Liver (tissue), 9 donors: Measurements from ENCODE around the gene SURF1. TPM values are rescaled to one million over a fixed set of nuclear protein-coding genes. Genes with fewer than 3 reads are reported as not detected.

Experiments used
- DNase-seq: peaks from one replicate; pipeline ENCODE4 v3.0.0-alpha.2; 2017; ENCODE audit warnings: low spot score
- H3K27ac ChIP-seq, 2 donors: one replicate each; pipeline ENCODE4 v1.7.0; 2013; ENCODE audit warnings: inconsistent platforms in 2 of 2, low read length in 2 of 2, control low read depth in 1 of 2, low read depth in 1 of 2, mild to moderate bottlenecking in 1 of 2
- H3K27me3 ChIP-seq, 4 donors: one replicate each; pipeline versions ENCODE4 v1.6.1 to v1.7.0; 2013; ENCODE audit warnings: low read length in 3 of 4, inconsistent platforms in 1 of 4, mild to moderate bottlenecking in 1 of 4, moderate library complexity in 1 of 4; ENCODE audit not compliant: control insufficient read depth in 4 of 4, insufficient read depth in 4 of 4
- H3K36me3 ChIP-seq, 4 donors: one replicate each; pipeline versions ENCODE4 v1.6.1 to v1.7.0; 2013; ENCODE audit warnings: low read length in 3 of 4, mild to moderate bottlenecking in 3 of 4, low read depth in 1 of 4, moderate library complexity in 1 of 4; ENCODE audit not compliant: control insufficient read depth in 4 of 4, insufficient read depth in 3 of 4
- H3K4me1 ChIP-seq, 4 donors: one replicate each; pipeline versions ENCODE4 v1.6.1 to v1.7.0; 2013; ENCODE audit warnings: low read length in 3 of 4, mild to moderate bottlenecking in 3 of 4, moderate library complexity in 1 of 4; ENCODE audit not compliant: control insufficient read depth in 4 of 4, insufficient read depth in 4 of 4
- H3K4me3 ChIP-seq, 3 donors: one replicate each; pipeline versions ENCODE4 v1.6.1 to v1.7.0; 2013; ENCODE audit warnings: low read length in 3 of 3, control low read depth in 1 of 3, low read depth in 1 of 3, mild to moderate bottlenecking in 1 of 3
- H3K9ac ChIP-seq, 2 donors: one replicate each; pipeline ENCODE4 v1.7.0; 2013; ENCODE audit warnings: low read length in 2 of 2, mild to moderate bottlenecking in 2 of 2, moderate library complexity in 2 of 2, control low read depth in 1 of 2, low read depth in 1 of 2
- H3K9me3 ChIP-seq, 4 donors: one replicate each; pipeline versions ENCODE4 v1.6.1 to v1.7.0; 2013; ENCODE audit warnings: low read length in 3 of 4; ENCODE audit not compliant: control insufficient read depth in 4 of 4
- EGR1 ChIP-seq, 2 donors: IDR thresholded peaks; 2 replicates each; pipeline ENCODE4 v1.6.1; 2016 to 2018; ENCODE audit warnings: antibody characterized with exemption in 2 of 2, low read depth in 2 of 2
- FOXA1 ChIP-seq: IDR thresholded peaks from 2 replicates; pipeline ENCODE4 v1.6.1; 2016; ENCODE audit warnings: antibody characterized with exemption
- GABPA ChIP-seq, 2 donors: IDR thresholded peaks in 1 of 2; conservative IDR thresholded peaks in 1 of 2; 2 replicates each; pipeline ENCODE4 v1.6.1; 2016; ENCODE audit warnings: antibody characterized with exemption in 2 of 2, mild to moderate bottlenecking in 1 of 2, moderate library complexity in 1 of 2
- HNF4A ChIP-seq, 2 donors: conservative IDR thresholded peaks; 2 replicates each; pipeline ENCODE4 v1.6.1; 2016; ENCODE audit warnings: antibody characterized with exemption in 2 of 2, mild to moderate bottlenecking in 2 of 2
- HNF4G ChIP-seq: IDR thresholded peaks from 2 replicates; pipeline ENCODE4 v1.6.1; 2016; ENCODE audit warnings: antibody characterized with exemption
- MAX ChIP-seq: IDR thresholded peaks from 2 replicates; pipeline ENCODE4 v1.6.1; 2016; ENCODE audit warnings: antibody characterized with exemption
- RXRA ChIP-seq, 2 donors: IDR thresholded peaks; 2 replicates each; pipeline ENCODE4 v1.6.1; 2017 to 2018; ENCODE audit warnings: antibody characterized with exemption in 2 of 2, mild to moderate bottlenecking in 1 of 2
- WGBS: extraction: QIAGEN DNeasy Blood & Tissue Kit; methylation state at CpG from one replicate; pipeline ENCODE4 v1.1.7; 2013; 5-methylcytosine and 5-hydroxymethylcytosine counted together
- polyA plus RNA-seq, 2 donors: library from polyadenylated mRNA; stranded (reverse) in 1 of 2; unstranded in 1 of 2; fragments of 200-250 nt in 1 of 2; fragments of >200 nt in 1 of 2; fragmentation: Nextera tagmentation in 1 of 2; extraction: Ambion mirVana in 1 of 2; gene quantifications; one replicate each; pipeline versions ENCODE4 v1.2.1 to v1.2.3, GENCODE V29; 2013 to 2015
- total RNA-seq, 2 donors: library from RNA; depleted of rRNA; stranded (reverse); fragments of >200 nt; gene quantifications; one replicate each; pipeline ENCODE4 v1.2.3, GENCODE V29; 2014
- TF ChIP-seq, protein P1 (sequence below): IDR thresholded peaks from 2 replicates; pipeline ENCODE4 v1.6.1; 2016; ENCODE audit warnings: antibody characterized with exemption, mild to moderate bottlenecking
- TF ChIP-seq, protein P2 (sequence below): IDR thresholded peaks from 2 replicates; pipeline ENCODE4 v1.6.1; 2016; ENCODE audit warnings: antibody characterized with exemption
- donor health status: healthy.
- donor health status: healthy.
- donor health status: healthy.
- donor health status: healthy.
- donor health status: healthy.

The SURF1 gene
- total and polyA plus RNA-seq, 4 donors, result 20.7 to 106 (median 50.5) TPM

DNA sequence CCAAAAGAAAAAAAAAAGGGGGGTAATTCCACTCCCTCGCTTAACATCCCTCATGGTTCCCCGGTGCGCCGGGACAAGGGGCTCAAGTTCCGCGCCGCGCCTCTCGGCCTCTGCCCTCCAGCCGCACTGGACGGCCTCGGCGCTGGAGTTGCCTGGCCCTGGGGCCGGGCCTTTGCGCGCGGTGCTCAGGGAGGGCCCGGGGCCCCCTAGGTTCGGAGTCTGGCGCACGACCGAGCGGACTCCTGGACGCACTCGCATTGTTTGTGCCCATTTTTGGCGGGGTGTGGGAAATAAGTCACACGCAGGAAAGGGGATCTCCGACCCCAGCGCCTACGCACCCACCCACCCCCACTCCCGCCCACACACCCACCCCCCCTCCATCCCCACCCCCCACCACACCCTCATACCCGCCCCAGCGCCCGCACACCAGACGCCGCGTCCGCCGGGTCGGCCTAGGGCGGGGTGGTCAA is 8.7 kb downstream of the SURF1 start:
- WGBS, result under 1% methylated on average over 41 of the region's 41 CpGs
- no peak for TF ChIP-seq FOXA1
- no peak for TF ChIP-seq HNF4A (conservative IDR thresholded peaks at IDR 0.05)
- no peak for TF ChIP-seq MAX
- TF ChIP-seq, protein P1, sequence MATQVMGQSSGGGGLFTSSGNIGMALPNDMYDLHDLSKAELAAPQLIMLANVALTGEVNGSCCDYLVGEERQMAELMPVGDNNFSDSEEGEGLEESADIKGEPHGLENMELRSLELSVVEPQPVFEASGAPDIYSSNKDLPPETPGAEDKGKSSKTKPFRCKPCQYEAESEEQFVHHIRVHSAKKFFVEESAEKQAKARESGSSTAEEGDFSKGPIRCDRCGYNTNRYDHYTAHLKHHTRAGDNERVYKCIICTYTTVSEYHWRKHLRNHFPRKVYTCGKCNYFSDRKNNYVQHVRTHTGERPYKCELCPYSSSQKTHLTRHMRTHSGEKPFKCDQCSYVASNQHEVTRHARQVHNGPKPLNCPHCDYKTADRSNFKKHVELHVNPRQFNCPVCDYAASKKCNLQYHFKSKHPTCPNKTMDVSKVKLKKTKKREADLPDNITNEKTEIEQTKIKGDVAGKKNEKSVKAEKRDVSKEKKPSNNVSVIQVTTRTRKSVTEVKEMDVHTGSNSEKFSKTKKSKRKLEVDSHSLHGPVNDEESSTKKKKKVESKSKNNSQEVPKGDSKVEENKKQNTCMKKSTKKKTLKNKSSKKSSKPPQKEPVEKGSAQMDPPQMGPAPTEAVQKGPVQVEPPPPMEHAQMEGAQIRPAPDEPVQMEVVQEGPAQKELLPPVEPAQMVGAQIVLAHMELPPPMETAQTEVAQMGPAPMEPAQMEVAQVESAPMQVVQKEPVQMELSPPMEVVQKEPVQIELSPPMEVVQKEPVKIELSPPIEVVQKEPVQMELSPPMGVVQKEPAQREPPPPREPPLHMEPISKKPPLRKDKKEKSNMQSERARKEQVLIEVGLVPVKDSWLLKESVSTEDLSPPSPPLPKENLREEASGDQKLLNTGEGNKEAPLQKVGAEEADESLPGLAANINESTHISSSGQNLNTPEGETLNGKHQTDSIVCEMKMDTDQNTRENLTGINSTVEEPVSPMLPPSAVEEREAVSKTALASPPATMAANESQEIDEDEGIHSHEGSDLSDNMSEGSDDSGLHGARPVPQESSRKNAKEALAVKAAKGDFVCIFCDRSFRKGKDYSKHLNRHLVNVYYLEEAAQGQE, result no peak
- TF ChIP-seq GABPA (IDR thresholded peaks at IDR 0.05 in 1 of 2, conservative IDR thresholded peaks at IDR 0.05 in 1 of 2), result no peak
- TF ChIP-seq, protein P2, sequence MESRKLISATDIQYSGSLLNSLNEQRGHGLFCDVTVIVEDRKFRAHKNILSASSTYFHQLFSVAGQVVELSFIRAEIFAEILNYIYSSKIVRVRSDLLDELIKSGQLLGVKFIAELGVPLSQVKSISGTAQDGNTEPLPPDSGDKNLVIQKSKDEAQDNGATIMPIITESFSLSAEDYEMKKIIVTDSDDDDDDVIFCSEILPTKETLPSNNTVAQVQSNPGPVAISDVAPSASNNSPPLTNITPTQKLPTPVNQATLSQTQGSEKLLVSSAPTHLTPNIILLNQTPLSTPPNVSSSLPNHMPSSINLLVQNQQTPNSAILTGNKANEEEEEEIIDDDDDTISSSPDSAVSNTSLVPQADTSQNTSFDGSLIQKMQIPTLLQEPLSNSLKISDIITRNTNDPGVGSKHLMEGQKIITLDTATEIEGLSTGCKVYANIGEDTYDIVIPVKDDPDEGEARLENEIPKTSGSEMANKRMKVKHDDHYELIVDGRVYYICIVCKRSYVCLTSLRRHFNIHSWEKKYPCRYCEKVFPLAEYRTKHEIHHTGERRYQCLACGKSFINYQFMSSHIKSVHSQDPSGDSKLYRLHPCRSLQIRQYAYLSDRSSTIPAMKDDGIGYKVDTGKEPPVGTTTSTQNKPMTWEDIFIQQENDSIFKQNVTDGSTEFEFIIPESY, result no peak
- TF ChIP-seq EGR1 (IDR thresholded peaks at IDR 0.05; ENCODE audit: low read depth in 2 of 2), result no peak
- no peak for TF ChIP-seq RXRA (IDR thresholded peaks at IDR 0.05)

DNA sequence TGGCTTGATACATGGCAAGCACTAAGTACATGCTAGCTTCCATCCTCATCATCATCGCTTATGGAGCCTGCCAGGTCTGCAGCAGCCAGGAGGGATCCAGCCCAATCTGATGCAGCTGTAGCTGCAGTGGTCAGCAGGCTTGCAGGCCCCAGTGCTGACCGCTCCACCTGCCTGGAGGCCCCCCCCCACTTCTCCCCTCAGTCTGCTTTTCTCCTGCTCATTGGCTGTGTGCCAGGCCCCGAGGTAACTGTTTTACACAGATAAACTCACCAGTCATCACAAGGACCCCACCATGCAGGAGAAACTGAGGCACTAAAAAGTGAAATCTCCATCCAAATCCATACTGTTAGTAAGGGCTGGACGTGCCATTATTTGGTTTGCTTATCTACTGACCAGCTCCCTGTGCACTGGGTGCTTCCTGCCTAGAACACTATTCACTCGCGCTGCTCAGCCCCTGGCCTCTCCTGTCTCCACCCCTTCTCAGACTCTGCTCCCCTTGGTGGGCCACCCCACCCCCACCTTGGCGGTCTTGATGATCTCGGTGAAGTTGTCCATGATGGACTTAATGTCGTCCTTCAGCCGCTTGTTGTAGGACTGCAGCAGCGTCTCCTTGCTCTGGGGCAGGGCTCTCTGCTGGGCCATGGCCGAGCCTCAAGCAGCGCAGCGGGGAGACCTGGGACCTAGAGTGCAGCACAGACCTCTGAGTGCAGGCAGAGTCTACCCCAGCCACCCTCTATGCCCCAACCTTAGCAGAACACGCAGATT is 10.1 kb downstream of the SURF1 start:
- no peaks in the 10 kb centered on the region for H3K27me3 ChIP-seq
- no peak for DNase-seq
- TF ChIP-seq EGR1 (IDR thresholded peaks at IDR 0.05; ENCODE audit: low read depth in 2 of 2) (no peak), GABPA (IDR thresholded peaks at IDR 0.05 in 1 of 2, conservative IDR thresholded peaks at IDR 0.05 in 1 of 2) (no peak), HNF4G (no peak)
- TF ChIP-seq, protein P1, result no peak
- WGBS, result 79% methylated on average over 15 of the region's 15 CpGs
- no peaks in the 10 kb centered on the region for H3K9me3 ChIP-seq
- no peak overlapping the region for H3K9ac ChIP-seq
- H3K27ac ChIP-seq, result no peak overlapping the region
- H3K4me3 ChIP-seq, result no peak overlapping the region
- peaks cover 5 to 50% (median 20%) of the 10 kb centered on the region in 4 donors for H3K36me3 ChIP-seq
- H3K4me1 ChIP-seq, result peaks cover 4 to 25% (median 13%) of the 10 kb centered on the region in 4 donors

More for the DNA sequence above, 8.7 kb downstream of the SURF1 start:
- Histone ChIP-seq H3K27ac (peak overlapping the region; percentile 81 to 85), H3K4me1 (peaks cover 4 to 25% (median 13%) of the 10 kb centered on the region in 4 donors), H3K4me3 (peak overlapping the region; percentile 72 to 91 (median 85)), H3K27me3 (no peaks in the 10 kb centered on the region), H3K9me3 (no peaks in the 10 kb centered on the region), H3K9ac (peak overlapping the region; percentile 20 to 33), H3K36me3 (peaks cover 5 to 56% (median 30%) of the 10 kb centered on the region in 4 donors)
- DNase-seq, result peak; percentile 54
